ENCODE results near the gene XYLT1. TPM values are rescaled to one million over a fixed set of nuclear protein-coding genes. Genes with fewer than 3 reads are reported as not detected.

The XYLT1 gene
- total RNA-seq, 1 donor from 2014 or later = 1.4 TPM

DNA sequence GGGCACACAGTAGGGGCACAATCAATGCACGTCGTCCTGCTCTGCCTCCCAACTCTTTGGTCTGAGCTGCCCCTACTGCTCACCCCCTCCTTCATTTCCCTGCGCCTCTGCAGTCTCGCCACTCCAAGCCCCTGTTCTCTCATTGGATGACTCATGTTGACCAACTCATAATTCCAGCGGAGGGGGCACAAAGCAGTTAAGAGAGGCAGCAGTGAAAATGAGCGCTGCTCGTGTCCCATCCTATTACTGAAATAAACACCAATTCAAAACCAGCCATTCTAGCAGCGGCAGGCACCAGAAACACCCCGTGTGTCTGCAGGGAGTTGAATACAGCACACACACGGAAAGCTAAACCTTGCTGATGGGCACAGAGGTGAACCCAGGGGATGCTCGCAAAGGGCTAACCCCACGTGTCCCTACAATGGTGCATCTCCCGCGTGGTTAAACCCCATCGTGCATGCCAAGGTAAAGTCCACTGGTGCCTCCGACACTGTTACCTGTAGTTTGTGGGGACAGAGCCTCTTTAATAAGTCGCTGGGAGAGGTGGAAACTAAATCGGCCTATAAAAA, 310.4 kb downstream of the XYLT1 start:
- DNase-seq (ENCODE audit: low read depth) = no peak

GRCh38 chr16:17159617-17160016, 311.1 kb downstream of the XYLT1 start:
- DNase-seq (ENCODE audit: low read depth) = no peak

DNA sequence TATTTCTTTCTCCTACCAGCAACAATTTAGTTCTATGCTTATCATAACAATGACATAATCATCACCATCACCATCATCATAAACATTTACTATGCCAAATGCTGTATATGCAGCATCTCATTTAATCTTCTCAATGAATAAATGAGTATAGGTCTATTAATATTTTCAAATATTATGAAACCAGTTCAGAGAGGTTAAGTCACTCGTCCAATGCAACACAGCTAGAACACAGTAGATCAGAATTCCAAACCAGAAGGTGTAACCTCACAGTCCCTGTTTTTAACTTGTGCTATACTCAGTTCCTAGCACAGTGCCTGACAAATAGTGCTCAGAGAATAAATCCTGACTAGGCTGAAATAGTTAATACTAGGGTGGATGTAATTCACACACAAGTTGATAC, 314.8 kb downstream of the XYLT1 start:
- DNase-seq (ENCODE audit: low read depth) = no peak

GRCh38 chr16:17155485-17155884, 315.3 kb downstream of the XYLT1 start:
- no peak for DNase-seq (ENCODE audit: low read depth)

GRCh38 chr16:17154981-17155380, 315.8 kb downstream of the XYLT1 start:
- no peak for DNase-seq (ENCODE audit: low read depth)

DNA sequence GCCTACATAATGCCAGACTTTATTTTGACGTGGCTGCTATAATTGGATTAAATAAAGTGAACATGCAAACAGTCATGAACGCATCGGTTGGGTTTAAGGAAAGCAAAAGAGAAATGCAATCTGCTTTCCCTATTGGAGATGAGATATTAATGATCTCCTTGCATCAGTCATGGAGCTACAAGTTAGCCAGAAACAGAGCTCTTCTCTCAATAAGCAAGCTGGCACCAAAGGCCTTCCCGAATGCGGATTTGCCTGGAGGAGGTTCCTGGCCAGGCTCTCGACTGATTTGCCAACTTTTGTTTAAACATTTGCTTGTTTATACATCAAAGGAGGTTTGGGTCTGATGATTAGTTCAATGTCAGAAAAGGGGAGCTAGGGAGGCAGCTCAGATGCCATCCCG, 318.4 kb downstream of the XYLT1 start:
- no peak for DNase-seq (ENCODE audit: low read depth)

GRCh38 chr16:17151335-17151734, 319.4 kb downstream of the XYLT1 start:
- DNase-seq (ENCODE audit: low read depth) = no peak

DNA sequence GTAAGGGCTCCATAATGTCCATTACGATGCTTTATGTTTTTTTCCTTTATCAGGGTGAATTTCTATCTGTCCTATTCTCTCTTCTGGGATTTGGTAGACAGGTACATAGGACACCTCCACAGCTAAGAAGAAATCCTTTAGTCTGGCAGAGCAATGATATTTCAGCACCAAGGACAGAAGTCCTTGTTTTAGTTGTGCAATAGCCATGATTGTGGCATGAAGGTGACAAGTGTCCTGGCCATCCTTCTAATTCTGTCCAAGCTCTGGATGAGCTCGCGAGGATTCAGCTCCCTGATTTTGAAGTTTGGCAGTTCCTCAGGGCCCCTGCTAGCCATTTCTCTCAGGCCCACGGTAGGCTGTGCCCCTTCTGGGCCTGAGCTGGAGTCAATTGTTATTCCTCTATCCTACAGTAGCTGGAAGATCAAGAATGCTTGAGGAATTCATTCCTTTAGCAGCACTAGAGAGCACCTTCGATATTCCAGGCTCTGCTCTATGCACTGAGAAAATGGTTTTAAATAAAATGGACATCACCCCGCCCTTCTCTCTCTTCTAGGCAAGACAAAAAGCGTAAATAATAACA, 320.8 kb downstream of the XYLT1 start:
- peak; percentile 33 for DNase-seq (ENCODE audit: low read depth)

GRCh38 chr16:17147942-17148341, 322.8 kb downstream of the XYLT1 start:
- no peak for DNase-seq (ENCODE audit: low read depth)

DNA sequence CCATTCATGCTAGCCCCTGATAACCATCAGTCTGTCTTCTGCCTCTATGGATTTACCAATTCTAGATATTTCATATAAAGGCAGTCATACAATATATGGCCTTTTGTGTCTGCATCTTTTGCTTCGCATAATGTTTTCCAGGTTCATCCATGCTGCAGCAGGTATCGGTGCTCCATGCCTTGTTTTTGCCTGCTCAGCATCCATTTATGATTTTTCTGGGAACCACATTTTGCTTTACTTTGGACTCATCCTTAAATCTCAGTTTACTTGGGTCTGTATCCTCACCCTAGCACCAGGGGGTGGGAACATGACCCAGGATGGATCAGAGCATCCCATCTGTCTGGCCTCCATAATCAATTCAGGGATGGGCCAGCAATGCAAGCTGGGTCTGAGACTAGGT, 325.7 kb downstream of the XYLT1 start:
- no peak for DNase-seq (ENCODE audit: low read depth)

GRCh38 chr16:17144431-17144830, 326.3 kb downstream of the XYLT1 start:
- DNase-seq (ENCODE audit: low read depth) = no peak

- no peak for DNase-seq (ENCODE audit: low read depth)
Measured at GRCh38 chr16:17143546-17144419, 327.0 kb downstream of the XYLT1 start.

- peak; percentile 4 for DNase-seq (ENCODE audit: low read depth)
Measured at GRCh38 chr16:17138801-17139200, 332.0 kb downstream of the XYLT1 start.

DNA sequence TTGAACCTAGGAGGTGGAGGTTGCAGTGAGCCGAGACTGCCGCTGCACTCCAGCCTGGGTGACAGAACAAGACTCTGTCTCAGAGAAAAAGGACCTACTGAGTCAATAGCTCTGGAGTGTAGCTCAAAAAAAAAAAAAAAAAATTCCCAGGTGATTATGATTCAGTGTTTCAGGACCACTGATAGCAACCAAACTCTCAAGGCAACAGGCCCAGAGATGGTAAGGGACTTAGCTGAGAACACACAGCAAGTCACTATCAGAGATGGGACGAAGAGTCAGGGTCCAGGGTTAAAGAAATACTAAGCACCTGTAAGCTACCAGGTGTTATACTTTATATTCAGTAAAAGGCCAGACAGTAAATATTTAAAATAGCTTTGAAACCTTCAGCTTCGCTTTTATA, 335.3 kb downstream of the XYLT1 start:
- no peak for DNase-seq (ENCODE audit: low read depth)

DNA sequence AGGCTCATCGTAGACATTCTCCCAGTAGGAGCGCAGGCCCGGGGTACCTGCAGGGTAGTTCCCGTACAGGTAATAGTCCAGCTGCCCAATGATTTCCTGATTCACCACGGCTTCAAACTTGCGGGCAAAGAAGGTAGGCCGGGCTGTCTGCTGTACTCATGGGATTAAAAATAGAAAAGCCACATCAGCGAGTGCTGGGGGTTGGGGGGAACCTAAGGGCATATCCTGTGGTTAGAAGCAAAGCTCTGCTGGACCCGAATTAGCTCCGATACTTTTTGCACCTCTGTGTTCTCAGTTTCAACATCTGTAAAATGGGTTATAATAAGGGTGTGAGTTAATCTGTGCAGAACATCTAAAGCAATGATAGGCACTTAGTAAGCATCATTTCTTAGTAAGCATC, 336.2 kb downstream of the XYLT1 start:
- DNase-seq (ENCODE audit: low read depth) = no peak

- no peak for DNase-seq (ENCODE audit: low read depth)
Measured at GRCh38 chr16:17133851-17134250, 336.9 kb downstream of the XYLT1 start.

GRCh38 chr16:17131351-17131750, 339.4 kb downstream of the XYLT1 start:
- no peak for DNase-seq (ENCODE audit: low read depth)

GRCh38 chr16:17130733-17131132, 340.0 kb downstream of the XYLT1 start:
- no peak for DNase-seq (ENCODE audit: low read depth)

DNA sequence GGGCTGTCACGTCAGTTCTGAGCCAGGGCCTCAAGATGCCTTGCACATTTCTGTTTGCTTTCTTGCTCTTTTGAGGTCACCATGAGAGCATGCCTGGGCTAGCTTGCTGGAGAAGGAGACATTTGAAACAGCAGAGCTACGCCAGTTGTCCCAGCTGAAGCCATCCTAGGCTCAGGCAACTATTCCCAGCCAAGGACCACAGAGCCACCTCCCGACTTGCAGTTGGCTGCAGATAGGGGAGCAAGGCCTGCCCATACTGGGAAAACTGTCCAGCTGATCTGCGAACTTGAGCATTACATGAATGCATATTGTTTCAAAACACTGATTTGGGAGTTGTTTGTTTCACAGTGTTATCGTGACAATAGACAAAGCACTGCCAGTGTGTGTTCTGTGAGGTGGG, 340.8 kb downstream of the XYLT1 start:
- DNase-seq (ENCODE audit: low read depth) = no peak

DNA sequence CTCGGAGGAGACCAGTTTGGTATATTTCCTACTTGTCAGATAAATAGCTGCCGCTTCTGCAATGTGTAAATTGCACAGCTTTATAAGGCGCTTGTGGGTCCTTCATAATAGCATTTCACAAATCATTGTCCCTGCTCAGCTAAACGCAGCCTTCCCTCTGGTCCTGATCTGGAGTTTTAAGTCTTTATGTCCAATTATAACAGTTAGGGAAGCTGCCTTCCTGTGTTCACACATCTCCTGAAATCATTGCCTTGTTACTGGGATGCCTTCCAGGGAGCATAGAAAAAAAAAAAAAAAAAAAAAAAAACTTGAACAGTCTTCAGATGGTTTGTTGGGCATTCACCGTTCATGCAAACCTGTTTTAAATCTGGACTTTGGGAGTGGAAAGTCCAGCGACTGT, 342.0 kb downstream of the XYLT1 start:
- no peak for DNase-seq (ENCODE audit: low read depth)

DNA sequence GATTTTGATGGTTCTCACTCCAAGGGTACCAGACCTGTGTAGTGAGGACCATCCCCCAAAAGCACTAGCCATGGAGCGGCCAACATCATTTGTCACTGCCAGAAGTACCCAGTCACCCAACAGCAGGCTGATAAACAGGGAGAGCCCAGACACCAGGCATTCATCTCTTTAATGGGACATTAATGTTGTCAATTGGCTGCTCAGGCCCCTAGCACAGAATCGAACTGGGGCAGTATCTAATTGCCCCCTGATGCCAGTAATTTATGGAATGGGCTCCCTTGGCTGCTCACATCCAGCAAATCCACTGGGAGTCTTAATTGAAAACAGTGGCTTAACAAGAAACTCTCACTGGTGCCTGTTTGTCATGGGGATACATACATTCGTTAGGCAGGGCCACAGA, 344.6 kb downstream of the XYLT1 start:
- no peak for DNase-seq (ENCODE audit: low read depth)

- no peak for DNase-seq (ENCODE audit: low read depth)
Measured at GRCh38 chr16:17125671-17126070, 345.1 kb downstream of the XYLT1 start.

Measured in myocyte (in vitro differentiated cells).